Measurements from ENCODE around the gene ZNF513.

ZNF513 gene

GRCh38 chr2:27390822-27391679 lies 10.5 kb upstream of the ZNF513 start:
- DNase-seq (ENCODE audit: low spot score), result no peak

- no peak for DNase-seq (ENCODE audit: low spot score)
Measured at GRCh38 chr2:27381577-27382181, 1.1 kb upstream of the ZNF513 start.

- peak; percentile 73 for DNase-seq (ENCODE audit: low spot score)
Measured at GRCh38 chr2:27379836-27380625, 503 bp downstream of the ZNF513 start.

- no peak for DNase-seq (ENCODE audit: low spot score)
Measured at GRCh38 chr2:27379383-27379835, 1.1 kb downstream of the ZNF513 start.

- DNase-seq (ENCODE audit: low spot score), result no peak
Measured at GRCh38 chr2:27378809-27379290, 1.7 kb downstream of the ZNF513 start.

- no peak for DNase-seq (ENCODE audit: low spot score)
Measured at GRCh38 chr2:27378096-27378808, 2.3 kb downstream of the ZNF513 start.

- no peak for DNase-seq (ENCODE audit: low spot score)
Measured at GRCh38 chr2:27377618-27378095, 2.9 kb downstream of the ZNF513 start.

GRCh38 chr2:27376866-27377617 lies 3.5 kb downstream of the ZNF513 start:
- DNase-seq (ENCODE audit: low spot score), result no peak

GRCh38 chr2:27376151-27376865 lies 4.2 kb downstream of the ZNF513 start:
- no peak for DNase-seq (ENCODE audit: low spot score)

GRCh38 chr2:27375513-27376099 lies 4.9 kb downstream of the ZNF513 start:
- DNase-seq (ENCODE audit: low spot score), result no peak

- no peak for DNase-seq (ENCODE audit: low spot score)
Measured at GRCh38 chr2:27373567-27373966, 7.0 kb downstream of the ZNF513 start.

- no peak for DNase-seq (ENCODE audit: low spot score)
Measured at GRCh38 chr2:27372937-27373336, 7.6 kb downstream of the ZNF513 start.

GRCh38 chr2:27370816-27371620 lies 9.5 kb downstream of the ZNF513 start:
- peak; percentile 55 for DNase-seq (ENCODE audit: low spot score)

- DNase-seq (ENCODE audit: low spot score), result peak; percentile 99
Measured at GRCh38 chr2:27370026-27370815, 10.3 kb downstream of the ZNF513 start, which contains the start of the genes EIF2B4 and SNX17. Gene EIF2B4 (minus strand): TSS chr2:27370338. CDS start chr2:27370314, 24 bp downstream. Gene SNX17 (plus strand): TSS chr2:27370616. CDS start chr2:27370744, 128 bp downstream.

- DNase-seq (ENCODE audit: low spot score), result peak; percentile 46
Measured at GRCh38 chr2:27369471-27370025, 11.0 kb downstream of the ZNF513 start.

GRCh38 chr2:27363933-27364332 lies 16.6 kb downstream of the ZNF513 start:
- no peak for DNase-seq (ENCODE audit: low spot score)

- DNase-seq (ENCODE audit: low spot score), result no peak
Measured at GRCh38 chr2:27362678-27363420, 17.7 kb downstream of the ZNF513 start.
